K562 (cell line): Measurements from ENCODE around the gene ACSF3. TPM values are rescaled to one million over a fixed set of nuclear protein-coding genes. Genes with fewer than 3 reads are reported as not detected.

Experiments used
- ATAC-seq: fragments of 200-7000 bp; cut with Tn5 transposase; 3 replicates; pipeline ENCODE4 v1.9.1; 2020; ENCODE audit warnings: moderate library complexity
- BruUV-seq: library from RNA; stranded (reverse); fragments of 400-500 nt; replicated peaks from 2 replicates; lab custom pipeline; 2021; lab: Mats Ljungman, UMichigan
- CTCF ChIA-PET: fragments of 300-600 bp; formaldehyde crosslinking; extraction: SDS; loops from one replicate; lab custom pipeline; 2021; ENCODE audit warnings: low intra/inter-chr PET ratio; lab: Yijun Ruan, JAX
- POLR2A ChIA-PET: fragments of 300-600, 350-650 bp; sonication (Branson Sonifier 250); formaldehyde crosslinking; extraction: SDS; loops from one replicate; lab custom pipeline; 2021; ENCODE audit warnings: antibody characterized with exemption, inconsistent platforms; lab: Yijun Ruan, JAX
- DNase-seq, 4 experiments: peaks; one replicate each; pipeline versions ENCODE4 v3.0.0 to v3.0.0-alpha.2; 2011 to 2018; ENCODE audit warnings: low spot score in 3 of 4, mixed read lengths in 3 of 4; ENCODE audit errors: extremely low read depth in 1 of 4
- FAIRE-seq: peaks from 2 replicates; lab custom pipeline; 2011; peaks lifted over from hg19 to GRCh38; lab: Jason Lieb, UNC
- H2AFZ ChIP-seq: 2 replicates; pipeline ENCODE4 v1.6.0; 2011; ENCODE audit warnings: low read depth, low read length, control low read depth, inconsistent platforms
- H3K27ac ChIP-seq: fragments of 200-600 bp; 3 replicates; pipeline ENCODE4 v1.8.0; 2011; ENCODE audit warnings: low read depth, mild to moderate bottlenecking, control low read depth, inconsistent platforms, low read length, moderate library complexity, mixed read lengths; ENCODE audit errors: extremely low read depth
- H3K27me3 ChIP-seq, 2 experiments: fragments of 300-600 bp in 1 of 2; 2 replicates in 1 of 2; 3 replicates in 1 of 2; pipeline versions ENCODE4 v1.6.0 to v1.8.0; 2011; ENCODE audit warnings: inconsistent platforms in 2 of 2, low read length in 2 of 2, mild to moderate bottlenecking in 1 of 2, mixed read lengths in 1 of 2, moderate library complexity in 1 of 2; ENCODE audit not compliant: control insufficient read depth in 2 of 2, insufficient read depth in 2 of 2
- H3K36me3 ChIP-seq: fragments of 300-600 bp; 3 replicates; pipeline ENCODE4 v1.8.0; 2011; ENCODE audit warnings: mild to moderate bottlenecking, low read length, inconsistent platforms; ENCODE audit not compliant: control insufficient read depth, insufficient read depth
- H3K4me1 ChIP-seq, 2 experiments: fragments of 200-600 bp in 1 of 2; replicated peaks in 1 of 2; 2 replicates in 1 of 2; 3 replicates in 1 of 2; pipeline versions ENCODE4 v1.5.1 to v1.8.0; 2011; ENCODE audit warnings: inconsistent platforms in 2 of 2, low read length in 2 of 2, mild to moderate bottlenecking in 1 of 2, mixed read lengths in 1 of 2, moderate library complexity in 1 of 2; ENCODE audit not compliant: control insufficient read depth in 2 of 2, insufficient read depth in 2 of 2
- H3K4me2 ChIP-seq: 2 replicates; pipeline ENCODE4 v1.6.1; 2011; ENCODE audit warnings: low read length, control low read depth, inconsistent platforms, mixed read lengths; ENCODE audit not compliant: insufficient read depth
- H3K4me3 ChIP-seq: fragments of 200-600 bp; sonication (generic), shearing (Covaris generic); 2 replicates; pipeline ENCODE4 v1.5.1; 2016; ENCODE audit warnings: control low read depth, inconsistent platforms
- H3K79me2 ChIP-seq: fragments of 200-600 bp; 3 replicates; pipeline ENCODE4 v1.8.0; 2011; ENCODE audit warnings: low read length, inconsistent platforms; ENCODE audit not compliant: control insufficient read depth, insufficient read depth
- H3K9ac ChIP-seq, 2 experiments: 2 replicates each; pipeline versions ENCODE4 v1.6.0 to v1.6.1; 2011; ENCODE audit warnings: low read depth in 2 of 2, low read length in 2 of 2, control low read depth in 1 of 2, inconsistent platforms in 1 of 2, mild to moderate bottlenecking in 1 of 2, mixed read lengths in 1 of 2; ENCODE audit not compliant: insufficient read depth in 1 of 2
- H3K9me1 ChIP-seq: one replicate; pipeline ENCODE4 v1.6.0; 2011; ENCODE audit warnings: inconsistent platforms, mild to moderate bottlenecking, low read length, moderate library complexity; ENCODE audit not compliant: control insufficient read depth, insufficient read depth
- H3K9me3 ChIP-seq: replicated peaks from 2 replicates; pipeline ENCODE4 v1.5.1; 2011; ENCODE audit warnings: low read depth, low read length, inconsistent platforms; ENCODE audit not compliant: control insufficient read depth, insufficient read depth
- H4K20me1 ChIP-seq: replicated peaks from 2 replicates; pipeline ENCODE4 v1.6.1; 2011; ENCODE audit warnings: low read length, inconsistent platforms, mixed read lengths; ENCODE audit not compliant: control insufficient read depth, insufficient read depth
- BRD9 ChIP-seq: fragments of 450-650 bp; IDR thresholded peaks from 2 replicates; pipeline ENCODE4 v1.6.1; 2018; ENCODE audit warnings: low read depth; ENCODE audit not compliant: partially characterized antibody
- CBX8 ChIP-seq: fragments of 200-600 bp; sonication (generic); IDR thresholded peaks from 2 replicates; pipeline ENCODE4 v1.6.1; 2012; ENCODE audit warnings: borderline replicate concordance, mixed run types, low read depth, mild to moderate bottlenecking, moderate library complexity, mixed read lengths, low read length, control low read depth, inconsistent platforms; ENCODE audit not compliant: poor library complexity, severe bottlenecking; ENCODE audit errors: extremely low read depth
- HNRNPL ChIP-seq: fragments of 200-400 bp; formaldehyde crosslinking; IDR thresholded peaks from 2 replicates; pipeline ENCODE4 v1.6.1; 2017; ENCODE audit warnings: low read depth, mild to moderate bottlenecking, low read length
- PTRF ChIP-seq: fragments of 450-650 bp; IDR thresholded peaks from 2 replicates; pipeline ENCODE4 v1.6.1; 2016; ENCODE audit warnings: mild to moderate bottlenecking, missing genetic modification characterization, missing compliant biosample characterization
- WGBS: fragments of 100-300 bp; shearing (Covaris generic); methylation state at CpG from one replicate; pipeline ENCODE4 v1.1.6; 2016; ENCODE audit warnings: low coverage, mixed read lengths; ENCODE audit not compliant: insufficient coverage; ENCODE audit errors: missing lambda C conversion rate; 5-methylcytosine and 5-hydroxymethylcytosine counted together
- in situ Hi-C: fragments of 300-500 bp; cut with MboI; formaldehyde crosslinking; loops from 4 replicates; pipeline ENCODE4 v1.15.0; 2018; ENCODE audit warnings: inconsistent platforms, mixed read lengths
- intact Hi-C: fragments of 100-400 bp; cut with micrococcal nuclease; formaldehyde crosslinking; loops from 2 replicates; pipeline ENCODE4 v1.14.2; 2022
- polyA plus RNA-seq, 8 experiments: library from polyadenylated mRNA; depleted of rRNA in 4 of 8; stranded (reverse) in 5 of 8; unstranded in 3 of 8; fragments of >200 nt; fragmentation: Nextera tagmentation in 2 of 8; fragmentation: Illumina TruSeq in 1 of 8; extraction: Ambion mirVana in 2 of 8; extraction: Trizol in 1 of 8; gene quantifications; 2 replicates each; pipeline versions ENCODE4 v1.2.1 to v1.2.3, GENCODE V29; 2011 to 2014; ENCODE audit warnings: inconsistent platforms in 1 of 8, missing spikeins in 1 of 8
- total RNA-seq, 7 experiments: library from RNA; depleted of rRNA in 6 of 7; stranded (reverse); fragments of >200 nt in 6 of 7; fragmentation: Illumina TruSeq in 2 of 7; extraction: Trizol in 2 of 7; gene quantifications; 2 replicates each; pipeline versions ENCODE4 v1.2.1 to v1.2.3, GENCODE V29; 2011 to 2021; ENCODE audit warnings: low replicate concordance in 1 of 7
- TF ChIP-seq, protein P1 (sequence below): sonication (generic); formaldehyde crosslinking; IDR thresholded peaks from 2 replicates; pipeline ENCODE4 v1.9.0; 2022; ENCODE audit warnings: mild to moderate bottlenecking, missing genetic modification reagents
- TF ChIP-seq, protein P2 (sequence below): sonication (generic); formaldehyde crosslinking; IDR thresholded peaks from 2 replicates; pipeline ENCODE4 v1.8.1; 2023; ENCODE audit warnings: mild to moderate bottlenecking, missing genetic modification reagents
- TF ChIP-seq, protein P3 (sequence below): sonication (generic); formaldehyde crosslinking; IDR thresholded peaks from 2 replicates; pipeline ENCODE4 v1.8.1; 2023; ENCODE audit warnings: mild to moderate bottlenecking, missing genetic modification reagents

The ACSF3 gene
- total and polyA plus RNA-seq, 9 of the 15 experiments (the other 6 are each of a cell fraction or from before 2014, with no cell fraction given), result 0.77 to 32.8 (median 14.7) TPM

DNA sequence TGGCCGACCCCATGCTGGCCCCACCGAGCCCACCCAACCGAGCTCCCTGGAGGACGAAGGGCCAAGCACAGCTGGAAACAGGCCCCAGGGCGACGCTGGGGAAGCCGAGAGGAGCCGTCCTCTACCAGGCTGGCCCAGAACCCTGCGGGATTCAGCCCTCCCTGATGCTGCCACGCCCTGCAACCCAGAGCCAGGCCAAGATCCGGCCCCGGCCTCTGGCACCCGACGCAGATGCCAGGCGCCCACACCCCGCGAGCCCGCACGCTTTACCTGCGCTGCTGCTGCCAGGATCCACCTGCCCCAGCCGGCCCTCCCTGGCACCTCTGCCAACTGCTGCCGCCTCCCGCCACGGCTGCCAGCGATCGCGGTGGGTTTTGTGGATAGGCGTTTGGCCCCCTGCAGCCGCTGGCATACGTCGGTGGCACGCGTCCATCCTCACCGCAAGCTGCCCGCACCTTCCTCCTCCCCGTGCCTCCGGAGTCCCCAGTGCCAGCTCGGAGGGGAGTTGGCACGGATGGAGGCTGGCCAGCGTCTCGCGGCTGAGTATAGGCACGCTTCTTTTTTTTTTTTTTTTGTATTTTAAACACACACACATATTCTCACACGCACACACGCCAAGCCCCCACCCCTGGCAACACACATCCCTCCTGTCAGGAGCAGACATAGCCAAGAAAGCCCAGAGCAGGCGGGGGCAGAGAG is 41.3 kb upstream of the ACSF3 start:
- FAIRE-seq (no peak), DNase-seq (no peak), ATAC-seq (no peak)
- Histone ChIP-seq H3K9me3 (no peaks in the 10 kb centered on the region), H3K27ac (no peak overlapping the region), H3K79me2 (no peaks in the 10 kb centered on the region), H3K4me2 (0 out of 2 replicates have a peak overlapping the region, but pooled peaks have one; percentile 25), H3K36me3 (no peaks in the 10 kb centered on the region), H4K20me1 (peaks cover 22% of the 10 kb centered on the region), H3K27me3 (peaks cover 13 to 44% of the 10 kb centered on the region in 2 experiments; a peak in 3 of 5 replicates), H3K9ac (no peak overlapping the region; a peak in 1 of 4 replicates), H3K9me1 (no peaks in the 10 kb centered on the region), H2AFZ (peak overlapping the region; percentile 34; the same call in 1 of the 2 replicates), H3K4me3 (no peak overlapping the region), H3K4me1 (peaks cover 0 to 93% of the 10 kb centered on the region in 2 experiments; a peak in 3 of 5 replicates)
- CTCF ChIA-PET, result no interaction called here
- WGBS, result 53% methylated on average over 24 of the region's 46 CpGs
- intact Hi-C loops (no loop called here), in situ Hi-C loops (no loop called here)
- no TSS peak for BruUV-seq
- TF ChIP-seq HNRNPL (peak; percentile 88; the same call in 1 of the 2 replicates), BRD9 (no peak), PTRF (no peak), CBX8 (no peak)
- TF ChIP-seq, protein P1, sequence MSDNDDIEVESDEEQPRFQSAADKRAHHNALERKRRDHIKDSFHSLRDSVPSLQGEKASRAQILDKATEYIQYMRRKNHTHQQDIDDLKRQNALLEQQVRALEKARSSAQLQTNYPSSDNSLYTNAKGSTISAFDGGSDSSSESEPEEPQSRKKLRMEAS (CRISPR knock-in tag), result peak; percentile 30; the same call in 1 of the 2 replicates
- TF ChIP-seq, protein P2, sequence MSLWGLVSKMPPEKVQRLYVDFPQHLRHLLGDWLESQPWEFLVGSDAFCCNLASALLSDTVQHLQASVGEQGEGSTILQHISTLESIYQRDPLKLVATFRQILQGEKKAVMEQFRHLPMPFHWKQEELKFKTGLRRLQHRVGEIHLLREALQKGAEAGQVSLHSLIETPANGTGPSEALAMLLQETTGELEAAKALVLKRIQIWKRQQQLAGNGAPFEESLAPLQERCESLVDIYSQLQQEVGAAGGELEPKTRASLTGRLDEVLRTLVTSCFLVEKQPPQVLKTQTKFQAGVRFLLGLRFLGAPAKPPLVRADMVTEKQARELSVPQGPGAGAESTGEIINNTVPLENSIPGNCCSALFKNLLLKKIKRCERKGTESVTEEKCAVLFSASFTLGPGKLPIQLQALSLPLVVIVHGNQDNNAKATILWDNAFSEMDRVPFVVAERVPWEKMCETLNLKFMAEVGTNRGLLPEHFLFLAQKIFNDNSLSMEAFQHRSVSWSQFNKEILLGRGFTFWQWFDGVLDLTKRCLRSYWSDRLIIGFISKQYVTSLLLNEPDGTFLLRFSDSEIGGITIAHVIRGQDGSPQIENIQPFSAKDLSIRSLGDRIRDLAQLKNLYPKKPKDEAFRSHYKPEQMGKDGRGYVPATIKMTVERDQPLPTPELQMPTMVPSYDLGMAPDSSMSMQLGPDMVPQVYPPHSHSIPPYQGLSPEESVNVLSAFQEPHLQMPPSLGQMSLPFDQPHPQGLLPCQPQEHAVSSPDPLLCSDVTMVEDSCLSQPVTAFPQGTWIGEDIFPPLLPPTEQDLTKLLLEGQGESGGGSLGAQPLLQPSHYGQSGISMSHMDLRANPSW, result no peak
- TF ChIP-seq, protein P3, sequence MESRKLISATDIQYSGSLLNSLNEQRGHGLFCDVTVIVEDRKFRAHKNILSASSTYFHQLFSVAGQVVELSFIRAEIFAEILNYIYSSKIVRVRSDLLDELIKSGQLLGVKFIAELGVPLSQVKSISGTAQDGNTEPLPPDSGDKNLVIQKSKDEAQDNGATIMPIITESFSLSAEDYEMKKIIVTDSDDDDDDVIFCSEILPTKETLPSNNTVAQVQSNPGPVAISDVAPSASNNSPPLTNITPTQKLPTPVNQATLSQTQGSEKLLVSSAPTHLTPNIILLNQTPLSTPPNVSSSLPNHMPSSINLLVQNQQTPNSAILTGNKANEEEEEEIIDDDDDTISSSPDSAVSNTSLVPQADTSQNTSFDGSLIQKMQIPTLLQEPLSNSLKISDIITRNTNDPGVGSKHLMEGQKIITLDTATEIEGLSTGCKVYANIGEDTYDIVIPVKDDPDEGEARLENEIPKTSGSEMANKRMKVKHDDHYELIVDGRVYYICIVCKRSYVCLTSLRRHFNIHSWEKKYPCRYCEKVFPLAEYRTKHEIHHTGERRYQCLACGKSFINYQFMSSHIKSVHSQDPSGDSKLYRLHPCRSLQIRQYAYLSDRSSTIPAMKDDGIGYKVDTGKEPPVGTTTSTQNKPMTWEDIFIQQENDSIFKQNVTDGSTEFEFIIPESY (CRISPR knock-in tag), result 0 out of 2 replicates have a peak, but pooled peaks have one; percentile 39
- POLR2A ChIA-PET, result interaction anchor here (1.2 kb wide), 1 partner anchor 28 kb away, joined by 3 read pairs; no protein-coding TSS in a partner anchor
